GM23248 (cell line): ENCODE data around the gene DSTN.

Experiments
- EZH2 ChIP-seq: fragments of 200-600 bp; sonication (generic); IDR thresholded peaks from 2 replicates; pipeline ENCODE4 v1.6.1; 2018; ENCODE audit warnings: antibody characterized with exemption, mild to moderate bottlenecking; ENCODE audit not compliant: insufficient read depth, poor library complexity, severe bottlenecking
- EZH2phosphoT487 ChIP-seq: fragments of 200-600 bp; sonication (generic); IDR thresholded peaks from 2 replicates; pipeline ENCODE4 v1.6.1; 2018; ENCODE audit warnings: antibody characterized with exemption, moderate library complexity, mild to moderate bottlenecking, low read depth; ENCODE audit not compliant: insufficient read depth

DNA sequence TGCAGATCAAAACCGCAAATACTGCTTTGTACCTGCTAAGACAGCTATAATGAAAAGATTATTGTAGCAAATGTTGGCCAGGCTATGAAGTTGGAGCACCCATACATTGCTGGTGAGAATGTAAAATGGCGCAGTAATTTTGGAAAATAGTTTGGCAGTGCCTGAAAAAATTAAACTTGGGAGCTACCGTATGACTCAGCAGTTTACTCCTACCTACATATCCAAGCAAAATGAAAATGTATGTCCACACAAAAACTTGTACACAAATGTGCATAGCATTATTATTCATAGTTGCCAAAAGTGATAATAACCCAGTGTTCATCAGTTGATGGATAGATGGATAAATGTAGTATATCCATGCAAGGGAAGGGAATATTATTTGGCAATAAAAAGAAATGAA, 13.3 kb downstream of the DSTN start:
- TF ChIP-seq EZH2, result no peak
- no peak for TF ChIP-seq EZH2phosphoT487
